CD4-positive, alpha-beta T cell treated with Interleukin-17A for 4 hours (primary cell): ENCODE results near the gene ARMH2.
"Not testable (repeated sequence)": the region's sequence is repeated elsewhere in the genome, so short reads cannot be mapped to it uniquely, and the experiment has no call there.

Experiments
- DNase-seq: peaks from one replicate; pipeline ENCODE4 v3.0.0-alpha.2; 2020; ENCODE audit warnings: mixed read lengths

Gene ARMH2

DNA sequence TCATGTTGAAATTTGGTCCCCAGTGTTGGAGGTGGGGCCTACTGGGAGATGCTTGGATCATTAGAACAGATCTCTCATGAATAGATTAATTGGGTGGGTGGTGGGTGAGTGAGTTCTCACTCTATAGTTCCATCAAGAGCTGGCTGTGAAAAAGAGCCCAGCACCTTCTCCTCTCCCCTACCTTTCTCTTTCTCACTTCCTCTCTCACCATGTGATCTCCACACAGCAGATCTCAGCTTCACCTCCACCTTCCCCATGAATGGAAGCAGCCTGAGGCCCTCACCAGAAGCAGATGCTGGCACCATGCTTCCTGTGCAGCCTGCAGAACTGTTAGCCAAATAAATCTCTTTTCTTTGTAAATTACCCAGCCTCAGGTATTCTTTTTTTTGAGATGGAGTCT, 36.9 kb downstream of the ARMH2 start:
- DNase-seq: no peak

DNA sequence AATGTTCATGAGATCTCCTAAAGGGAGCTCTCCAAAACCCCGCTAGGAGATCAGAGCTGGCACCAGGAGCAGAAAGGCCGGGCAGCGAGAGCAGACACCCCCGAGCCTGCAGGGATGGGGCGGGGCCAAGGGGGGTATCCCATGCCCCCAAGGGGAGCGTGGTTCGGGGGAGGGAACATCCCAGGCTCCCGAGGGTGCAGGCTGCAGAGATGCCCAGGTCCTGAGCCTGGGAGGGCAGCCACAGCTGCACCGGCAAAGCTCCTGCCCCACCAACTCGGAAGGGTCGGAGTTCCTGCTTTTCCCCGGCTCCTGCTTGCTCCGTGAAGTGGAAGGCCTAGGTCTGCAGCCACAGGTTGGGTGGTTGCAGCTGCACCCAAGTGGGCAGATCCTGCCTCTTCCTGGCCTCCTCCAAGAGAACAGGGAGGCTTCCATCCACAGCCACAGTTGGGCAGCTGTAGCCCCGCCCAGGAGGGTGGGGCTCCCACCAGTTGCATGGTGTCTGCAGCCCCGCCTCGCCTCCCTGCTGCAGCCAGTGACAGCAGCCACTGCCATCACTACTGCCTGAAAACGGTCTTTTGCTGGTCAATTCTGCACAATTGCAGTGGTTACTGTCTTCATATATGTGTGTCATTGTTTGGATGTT, 37.4 kb downstream of the ARMH2 start:
- DNase-seq: no peak

DNA sequence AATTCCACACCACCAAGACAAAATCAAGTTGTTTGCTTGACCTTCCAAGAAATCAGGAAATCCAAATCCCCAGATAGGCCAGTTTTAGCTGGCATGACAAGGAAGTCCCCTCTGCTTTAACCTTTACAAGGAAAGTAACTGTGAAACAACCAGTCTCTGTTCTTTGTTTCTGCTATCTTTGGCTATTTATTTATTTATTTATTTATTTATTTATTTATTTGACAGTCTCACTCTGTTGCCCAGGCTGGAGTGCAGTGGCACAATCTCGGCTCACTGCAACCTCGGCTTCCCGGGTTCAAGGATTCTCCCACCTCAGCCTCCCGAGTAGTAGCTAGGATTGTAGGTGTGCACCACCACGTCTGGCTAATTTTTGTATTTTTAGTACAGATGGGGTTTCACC, 38.5 kb downstream of the ARMH2 start:
- DNase-seq: no peak

DNA sequence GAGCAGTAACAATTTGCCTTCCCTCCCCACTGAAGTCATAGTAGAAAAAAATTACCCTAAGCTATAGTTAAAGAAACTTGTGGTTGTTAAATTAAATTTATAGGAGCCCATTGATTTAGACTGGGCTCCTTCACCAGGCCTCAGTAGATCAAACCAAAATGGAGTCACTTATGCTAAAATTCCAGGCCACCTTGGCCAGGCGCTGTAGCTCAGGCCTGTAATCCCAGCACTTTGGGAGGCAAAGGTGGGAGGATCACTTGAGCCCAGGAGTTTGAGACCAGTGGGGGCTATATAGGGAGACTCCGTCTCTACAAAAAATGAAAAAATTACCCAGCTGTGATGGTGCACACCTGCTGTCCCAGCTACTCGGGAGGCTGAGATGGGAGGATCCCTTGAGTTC, 39.0 kb downstream of the ARMH2 start:
- DNase-seq: no peak

DNA sequence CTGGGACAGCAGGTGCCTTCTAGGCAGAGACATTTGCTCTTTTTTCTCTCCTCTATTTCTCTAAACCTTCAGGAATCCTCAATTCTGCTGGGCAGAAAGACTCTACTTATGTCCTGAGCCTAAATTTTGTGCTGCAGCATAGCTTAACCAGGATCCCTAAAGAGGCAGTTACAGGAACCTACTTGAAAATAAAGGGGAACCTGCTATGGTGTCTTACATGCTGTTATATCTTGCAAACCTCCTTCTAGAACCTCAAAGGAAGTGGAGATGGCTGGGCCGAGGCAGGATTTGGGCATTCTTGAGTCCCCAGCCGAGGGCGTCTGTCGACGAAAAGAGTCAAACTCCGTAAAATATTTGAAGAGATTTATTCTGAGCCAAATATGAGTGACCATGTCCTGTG, 41.1 kb downstream of the ARMH2 start:
- no peak for DNase-seq

DNA sequence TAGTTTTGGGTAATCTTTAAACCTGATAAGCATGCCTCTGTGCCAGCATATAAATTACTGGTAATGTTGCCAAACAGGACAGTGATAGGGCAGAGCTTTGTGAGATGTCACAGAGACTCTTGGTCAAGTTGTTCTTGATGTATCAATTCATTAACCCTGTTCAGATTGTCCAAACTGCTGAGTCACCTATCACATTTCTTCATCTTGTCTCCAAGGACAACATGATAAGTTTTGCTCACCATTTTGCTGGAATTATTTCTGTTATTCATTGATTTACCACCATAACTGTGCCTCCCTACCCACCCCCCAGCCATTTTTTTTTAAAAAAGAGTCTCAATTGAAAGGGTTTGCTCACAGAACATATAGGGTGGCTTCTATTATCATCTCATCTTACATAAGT, 43.4 kb downstream of the ARMH2 start:
- no peak for DNase-seq

DNA sequence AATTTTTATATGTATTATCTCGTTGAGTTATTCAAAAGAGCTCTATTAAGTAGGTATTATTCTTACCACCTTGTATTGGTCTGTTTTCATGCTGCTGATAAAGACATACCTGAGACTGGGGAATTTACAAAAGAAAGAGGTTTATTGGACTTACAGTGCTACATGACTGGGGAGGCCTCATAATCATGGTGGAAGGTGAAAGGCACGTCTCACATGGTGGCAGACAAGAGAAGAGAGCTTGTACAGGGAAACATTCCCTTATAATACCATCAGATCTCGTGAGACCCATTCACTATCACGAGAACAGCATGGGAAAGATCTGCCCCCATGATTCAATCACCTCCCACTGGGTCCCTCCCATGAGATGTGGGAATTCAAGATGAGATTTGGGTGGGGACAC, 44.3 kb downstream of the ARMH2 start:
- not testable (repeated sequence) for DNase-seq

DNA sequence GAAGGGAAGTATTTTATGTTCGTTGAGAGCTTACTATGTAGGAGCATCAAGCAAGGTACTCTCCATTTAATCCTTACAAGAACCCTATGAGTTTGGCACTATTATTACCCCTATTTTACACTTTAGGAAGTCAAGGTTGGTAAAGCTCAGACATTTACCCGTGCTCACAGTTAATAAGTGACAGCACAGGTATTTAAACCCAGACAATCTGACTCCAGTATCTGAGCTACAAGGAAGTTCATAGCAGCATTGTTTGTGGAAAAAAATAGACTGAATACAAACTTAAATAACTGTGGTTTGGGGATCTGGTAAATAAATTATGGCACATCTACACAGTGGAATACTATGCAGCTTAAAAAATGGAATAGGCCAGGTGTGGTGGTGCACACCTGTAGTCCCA, 45.2 kb downstream of the ARMH2 start:
- no peak for DNase-seq

DNA sequence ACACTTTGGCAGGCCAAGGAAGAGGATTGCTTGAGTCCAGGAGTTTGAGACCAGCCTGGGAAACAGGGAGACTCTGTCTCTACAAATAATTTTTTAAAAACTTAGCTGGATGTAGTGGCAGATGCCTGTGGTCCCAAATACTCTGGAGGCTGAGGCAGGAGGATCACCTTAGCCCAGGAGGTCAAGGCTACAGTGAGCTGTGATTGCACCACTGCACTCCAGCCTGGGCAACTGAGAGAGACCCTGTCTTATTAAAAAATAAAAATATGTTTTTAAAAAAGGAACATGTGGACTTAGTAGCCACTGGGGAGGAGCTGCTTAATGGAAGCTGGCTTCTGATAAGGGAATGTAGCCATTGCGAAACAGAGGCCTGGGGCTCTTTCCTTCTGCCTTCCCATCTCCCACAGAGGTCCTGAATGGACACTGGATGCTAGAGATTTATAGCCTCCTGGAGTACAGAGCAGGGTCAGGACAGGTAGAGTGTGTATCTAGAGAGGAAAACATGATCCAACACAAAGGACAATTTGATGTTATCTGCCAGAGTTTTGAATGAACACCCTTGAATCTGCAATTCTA, 45.7 kb downstream of the ARMH2 start:
- no peak for DNase-seq

DNA sequence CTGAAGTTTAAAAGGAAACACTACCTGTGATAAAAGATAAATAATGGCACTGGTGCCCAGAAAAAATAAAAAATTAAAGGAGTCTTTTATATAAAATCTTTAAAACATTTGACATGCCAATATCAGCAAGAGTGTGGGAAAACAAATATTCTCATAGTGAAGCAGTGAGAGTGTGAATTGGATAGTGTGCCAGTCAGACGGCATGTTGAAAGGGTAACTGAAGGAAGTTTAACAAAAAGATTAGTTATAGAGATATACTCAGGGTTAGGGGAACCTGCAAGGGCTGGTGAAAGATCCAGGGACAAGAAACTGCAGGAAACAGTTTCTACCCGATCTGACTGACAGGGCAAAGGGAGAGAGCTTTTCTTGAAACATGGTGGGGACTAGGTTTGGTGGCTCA, 46.2 kb downstream of the ARMH2 start:
- no peak for DNase-seq

DNA sequence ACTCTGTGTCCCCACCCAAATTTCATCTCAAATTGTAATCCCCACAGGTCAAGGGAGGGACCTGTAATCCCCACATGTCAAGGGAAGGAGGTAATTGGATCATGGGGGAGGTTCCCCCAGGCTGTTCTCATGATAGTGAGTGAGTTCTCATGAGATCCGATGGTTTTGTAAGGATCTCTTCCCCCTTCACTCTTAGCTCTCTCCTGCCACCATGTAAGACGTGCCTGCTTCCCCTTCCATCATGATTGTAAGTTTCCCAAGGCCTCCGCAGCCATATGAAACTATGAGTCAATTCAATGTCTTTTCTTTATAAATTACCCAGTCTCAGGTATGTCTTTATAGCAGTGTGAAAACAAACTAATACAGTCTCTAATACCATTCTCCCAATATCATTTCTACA, 47.8 kb downstream of the ARMH2 start:
- DNase-seq: not testable (repeated sequence)

DNA sequence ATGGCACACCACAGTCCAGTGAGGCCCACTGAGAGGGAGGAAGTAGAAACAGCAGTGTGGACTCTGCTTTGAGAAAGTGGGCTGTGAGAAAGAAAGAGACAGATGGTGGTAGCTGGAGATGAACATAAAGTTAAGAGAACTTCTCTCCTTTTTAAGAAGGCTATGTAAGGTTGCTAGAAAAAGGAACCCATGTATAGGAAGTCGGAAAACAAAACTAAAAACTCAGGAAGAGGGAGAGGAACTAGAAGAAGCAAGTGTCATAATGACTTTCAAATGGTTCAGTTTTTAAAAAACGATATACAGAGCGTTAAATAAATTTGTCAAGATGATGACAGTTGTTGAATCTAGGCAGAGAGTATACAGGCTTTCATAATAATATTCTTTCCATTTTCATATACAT, 49.4 kb downstream of the ARMH2 start:
- DNase-seq: no peak
